Measurements from ENCODE around the gene ATL1. TPM values are rescaled to one million over a fixed set of nuclear protein-coding genes. Genes with fewer than 3 reads are reported as not detected.

The ATL1 gene
- total and polyA plus RNA-seq, 4 donors: 2.0 to 8.7 (median 4.7) TPM

DNA sequence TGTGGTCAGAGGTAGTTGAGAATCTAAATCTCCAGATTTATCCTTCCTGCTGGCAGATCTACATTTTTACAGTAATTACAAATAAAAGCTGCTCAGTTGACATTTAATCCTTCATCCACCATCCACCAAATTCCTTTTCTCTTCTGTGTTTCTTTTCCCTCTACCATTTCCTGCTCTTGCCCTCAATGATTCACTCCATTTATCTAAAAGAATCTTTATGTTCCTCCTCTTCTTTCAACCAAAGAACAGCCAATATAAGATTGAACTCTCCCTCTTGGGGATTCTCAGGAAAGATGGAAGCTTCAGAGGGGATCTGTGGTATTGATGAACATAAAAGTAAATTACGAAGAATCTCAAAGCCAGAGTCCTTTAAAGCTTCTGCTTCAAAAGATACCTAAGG is 31.9 kb upstream of the ATL1 start:
- TF ChIP-seq, protein P1, sequence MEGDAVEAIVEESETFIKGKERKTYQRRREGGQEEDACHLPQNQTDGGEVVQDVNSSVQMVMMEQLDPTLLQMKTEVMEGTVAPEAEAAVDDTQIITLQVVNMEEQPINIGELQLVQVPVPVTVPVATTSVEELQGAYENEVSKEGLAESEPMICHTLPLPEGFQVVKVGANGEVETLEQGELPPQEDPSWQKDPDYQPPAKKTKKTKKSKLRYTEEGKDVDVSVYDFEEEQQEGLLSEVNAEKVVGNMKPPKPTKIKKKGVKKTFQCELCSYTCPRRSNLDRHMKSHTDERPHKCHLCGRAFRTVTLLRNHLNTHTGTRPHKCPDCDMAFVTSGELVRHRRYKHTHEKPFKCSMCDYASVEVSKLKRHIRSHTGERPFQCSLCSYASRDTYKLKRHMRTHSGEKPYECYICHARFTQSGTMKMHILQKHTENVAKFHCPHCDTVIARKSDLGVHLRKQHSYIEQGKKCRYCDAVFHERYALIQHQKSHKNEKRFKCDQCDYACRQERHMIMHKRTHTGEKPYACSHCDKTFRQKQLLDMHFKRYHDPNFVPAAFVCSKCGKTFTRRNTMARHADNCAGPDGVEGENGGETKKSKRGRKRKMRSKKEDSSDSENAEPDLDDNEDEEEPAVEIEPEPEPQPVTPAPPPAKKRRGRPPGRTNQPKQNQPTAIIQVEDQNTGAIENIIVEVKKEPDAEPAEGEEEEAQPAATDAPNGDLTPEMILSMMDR (IDR thresholded peaks at IDR 0.05; ENCODE audit: control extremely low read depth, extremely low read depth): no peak
- Histone ChIP-seq H3K27me3 (ENCODE audit: control insufficient read depth in 3 of 3, insufficient read depth in 3 of 3, low read length in 2 of 3) (no peaks in the 10 kb centered on the region), H3K27ac (ENCODE audit: low read depth in 1 of 2, low read length in 1 of 2) (no peak overlapping the region), H3K4me3 (no peak overlapping the region), H3K9ac (ENCODE audit: insufficient read depth in 1 of 2, low read length in 2 of 2) (no peak overlapping the region), H3K9me3 (ENCODE audit: control insufficient read depth in 4 of 4, insufficient read depth in 3 of 4, low read length in 3 of 4) (no peaks in the 10 kb centered on the region), H3K4me1 (ENCODE audit: control insufficient read depth in 5 of 5, insufficient read depth in 5 of 5, low read length in 5 of 5) (peaks cover 0 to 29% (median 15%) of the 10 kb centered on the region in 5 donors), H3K36me3 (ENCODE audit: control insufficient read depth in 4 of 4, insufficient read depth in 4 of 4, low read length in 4 of 4) (peaks cover 0 to 6% (median 1%) of the 10 kb centered on the region in 4 donors)
- WGBS, 2 donors: 91 to 97% methylated on average over 1 of the region's 1 CpG
- DNase-seq: no peak
- ATAC-seq (ENCODE audit: insufficient read depth, low FRiP score): no peak

DNA sequence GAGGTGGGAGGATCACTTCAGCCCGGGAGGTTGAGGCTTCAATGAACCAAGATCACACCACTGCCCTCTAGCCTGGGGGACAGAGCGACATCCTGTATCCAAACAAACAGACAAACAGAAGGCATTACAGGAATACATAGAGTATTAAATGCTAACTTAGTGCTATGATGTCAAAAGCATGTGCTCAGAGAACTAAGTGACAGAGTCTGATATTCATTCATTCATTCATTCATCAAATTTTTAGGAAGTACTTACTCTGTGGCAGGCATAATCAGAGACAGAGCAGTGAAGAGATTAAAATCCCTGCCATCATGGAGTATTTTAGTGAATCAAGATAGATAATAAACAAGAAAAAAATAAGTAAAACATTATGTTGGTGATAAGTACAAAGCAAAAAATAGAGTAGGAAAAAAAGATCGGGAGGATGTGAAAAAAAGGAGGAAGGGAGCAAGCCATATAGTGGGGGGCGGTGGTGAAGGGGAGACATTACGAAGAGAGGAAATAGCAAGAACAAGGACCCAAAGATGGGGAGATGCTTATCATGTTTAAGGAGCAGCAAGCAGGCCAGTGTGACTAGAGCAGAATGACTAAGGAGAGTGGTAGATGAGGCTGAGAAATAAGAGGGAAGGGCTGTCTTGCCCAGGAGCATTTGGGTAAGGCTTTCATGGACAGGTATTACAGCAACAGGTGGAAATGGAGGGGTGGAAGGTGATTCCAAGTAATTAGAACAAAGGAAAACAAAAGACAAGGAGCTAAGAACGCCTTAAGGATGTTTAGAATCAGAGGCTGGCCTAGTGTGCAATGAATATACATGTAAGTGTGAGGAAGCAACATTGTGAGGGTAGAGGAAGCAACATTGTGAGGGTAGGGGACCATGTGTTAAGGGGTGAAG is 30.4 kb upstream of the ATL1 start:
- H3K4me1 ChIP-seq (ENCODE audit: control insufficient read depth in 5 of 5, insufficient read depth in 5 of 5, low read length in 5 of 5): peaks cover 0 to 32% (median 15%) of the 10 kb centered on the region in 5 donors
- TF ChIP-seq, protein P1 (IDR thresholded peaks at IDR 0.05; ENCODE audit: control extremely low read depth, extremely low read depth): no peak
- no peak overlapping the region for H3K27ac ChIP-seq (ENCODE audit: low read depth in 1 of 2, low read length in 1 of 2)
- no peak overlapping the region for H3K4me3 ChIP-seq
- no peaks in the 10 kb centered on the region for H3K9me3 ChIP-seq (ENCODE audit: control insufficient read depth in 4 of 4, insufficient read depth in 3 of 4, low read length in 3 of 4)
- 54 to 57% methylated on average over 6 of the region's 6 CpGs for WGBS, 2 donors
- peaks cover 0 to 3% (median 0%) of the 10 kb centered on the region in 3 donors for H3K27me3 ChIP-seq (ENCODE audit: control insufficient read depth in 3 of 3, insufficient read depth in 3 of 3, low read length in 2 of 3)
- peaks cover 0 to 3% (median 1%) of the 10 kb centered on the region in 4 donors for H3K36me3 ChIP-seq (ENCODE audit: control insufficient read depth in 4 of 4, insufficient read depth in 4 of 4, low read length in 4 of 4)
- DNase-seq: no peak
- no peak overlapping the region for H3K9ac ChIP-seq (ENCODE audit: insufficient read depth in 1 of 2, low read length in 2 of 2)
- ATAC-seq (ENCODE audit: insufficient read depth, low FRiP score): no peak

DNA sequence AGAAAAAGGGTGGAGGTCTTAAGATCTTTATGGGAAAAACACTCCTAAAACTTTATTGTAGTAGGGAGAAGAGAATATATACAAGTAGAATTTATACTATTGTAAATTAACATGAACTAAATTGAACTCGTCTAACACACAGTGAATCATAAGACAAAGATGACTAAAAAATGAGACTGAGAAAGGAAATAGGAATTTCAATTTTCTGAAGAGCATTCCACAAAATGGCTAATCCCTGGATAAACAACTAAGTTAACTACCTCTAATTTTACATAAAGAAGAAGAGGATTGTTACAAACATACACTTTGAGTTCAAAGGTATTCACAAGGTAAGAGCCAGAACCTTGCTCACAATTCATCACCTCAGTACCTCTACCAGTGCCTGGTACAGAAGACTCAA is 29.6 kb upstream of the ATL1 start:
- WGBS, 2 donors: 23 to 51% methylated on average over 1 of the region's 1 CpG
- Histone ChIP-seq H3K27me3 (ENCODE audit: control insufficient read depth in 3 of 3, insufficient read depth in 3 of 3, low read length in 2 of 3) (peaks cover 0 to 3% (median 0%) of the 10 kb centered on the region in 3 donors), H3K9me3 (ENCODE audit: control insufficient read depth in 4 of 4, insufficient read depth in 3 of 4, low read length in 3 of 4) (no peaks in the 10 kb centered on the region), H3K4me3 (no peak overlapping the region), H3K4me1 (ENCODE audit: control insufficient read depth in 5 of 5, insufficient read depth in 5 of 5, low read length in 5 of 5) (peaks cover 0 to 32% (median 9%) of the 10 kb centered on the region in 5 donors), H3K9ac (ENCODE audit: insufficient read depth in 1 of 2, low read length in 2 of 2) (peak overlapping the region; percentile 82 to 94), H3K27ac (ENCODE audit: low read depth in 1 of 2, low read length in 1 of 2) (no peak overlapping the region), H3K36me3 (ENCODE audit: control insufficient read depth in 4 of 4, insufficient read depth in 4 of 4, low read length in 4 of 4) (peaks cover 0 to 3% (median 1%) of the 10 kb centered on the region in 4 donors)
- DNase-seq: no peak
- ATAC-seq (ENCODE audit: insufficient read depth, low FRiP score): no peak
- TF ChIP-seq, protein P1 (IDR thresholded peaks at IDR 0.05; ENCODE audit: control extremely low read depth, extremely low read depth): no peak
